Heart right ventricle (tissue), 16 donors: ENCODE data around the gene COG2. TPM values are rescaled to one million over a fixed set of nuclear protein-coding genes. Genes with fewer than 3 reads are reported as not detected.

Source experiments
- ATAC-seq, 8 donors: fragments of 200-7000 bp; cut with Tn5 transposase; one replicate each; pipeline ENCODE4 v1.9.1; 2020; ENCODE audit warnings: mild to moderate bottlenecking in 8 of 8, moderate library complexity in 8 of 8, moderate number of reproducible peaks in 1 of 8
- DNase-seq, 2 donors: peaks; one replicate each; pipeline ENCODE4 v3.0.0-alpha.2; 2020
- H3K27ac ChIP-seq, 10 donors: fragments of 200-600 bp; sonication (generic) in 2 of 10; one replicate each; pipeline versions ENCODE4 v1.5.0 to v1.8.0; 2020 to 2022; ENCODE audit warnings: mild to moderate bottlenecking in 3 of 10
- H3K27me3 ChIP-seq, 7 donors: fragments of 200-600 bp; one replicate each; pipeline ENCODE4 v1.8.0; 2021 to 2022; ENCODE audit warnings: mild to moderate bottlenecking in 2 of 7
- H3K36me3 ChIP-seq, 9 donors: fragments of 200-600 bp; sonication (generic) in 1 of 9; one replicate each; pipeline versions ENCODE4 v1.5.0 to v1.8.0; 2020 to 2022; ENCODE audit warnings: mild to moderate bottlenecking in 2 of 9
- H3K4me1 ChIP-seq, 9 donors: fragments of 200-600 bp; sonication (generic) in 1 of 9; one replicate each; pipeline versions ENCODE4 v1.5.0 to v1.8.0; 2020 to 2022; ENCODE audit warnings: mild to moderate bottlenecking in 4 of 9
- H3K4me3 ChIP-seq, 10 donors: fragments of 200-600 bp; sonication (generic) in 2 of 10; one replicate each; pipeline versions ENCODE4 v1.5.0 to v1.8.0; 2020 to 2022; ENCODE audit warnings: mild to moderate bottlenecking in 7 of 10, moderate library complexity in 2 of 10
- H3K9me3 ChIP-seq, 11 donors: fragments of 200-600 bp in 10 of 11; sonication (generic) in 2 of 11; one replicate each; pipeline versions ENCODE4 v1.5.0 to v1.8.0; 2013 to 2022; ENCODE audit warnings: mild to moderate bottlenecking in 2 of 11, control low read depth in 1 of 11, moderate library complexity in 1 of 11
- CTCF ChIP-seq, 9 donors: fragments of 200-600 bp; sonication (generic) in 2 of 9; IDR thresholded peaks; one replicate each; pipeline versions ENCODE4 v1.5.0 to v1.8.0; 2021 to 2022; ENCODE audit warnings: antibody characterized with exemption in 9 of 9, mild to moderate bottlenecking in 5 of 9, moderate library complexity in 1 of 9
- WGBS, 2 donors: extraction: QIAGEN DNeasy Blood & Tissue Kit; methylation state at CpG; one replicate each; pipeline ENCODE4 v1.1.7; 2013; ENCODE audit warnings: inconsistent platforms in 1 of 2; 5-methylcytosine and 5-hydroxymethylcytosine counted together
- intact Hi-C, 10 donors: fragments of 100-400 bp; cut with DNase I; formaldehyde crosslinking; loops; one replicate each; pipeline versions ENCODE4 v1.11.1 to v1.14.2; 2022
- polyA plus RNA-seq, 2 donors: library from polyadenylated mRNA; stranded (reverse); fragments of 200-250 nt; gene quantifications; one replicate each; pipeline ENCODE4 v1.2.3, GENCODE V29; 2013
- total RNA-seq, 10 donors: library from RNA; stranded (reverse); fragmentation: NEBNext Ultra II Directional in 3 of 10; extraction: Animal tissue kit (Norgen Biotek cat#: 25700) in 3 of 10; gene quantifications; one replicate each; pipeline versions ENCODE4 v1.2.1 to v1.2.4, GENCODE V29; 2021 to 2023
- donor health status: Arrhythmogenic right ventricular cardiomyopathy.
- donor health status: ischemic (EF 13 %, LVEDD 7.1; RV severe dilation, severe dysfunction).
- donor health status: healthy with polysubstance abuse.
- donor health status: DM: no; HTN: yes; CAD: no.
- donor health status: DM: no; HTN: no; CAD: no.
- donor health status: ischemic (EF 25% LVEDD 6.9; RV normal size, moderate dysfunction).
- donor health status: ischemic (EF 25% LVEDD 5.7; RV mildly dilated, moderate dysfunction).
- donor health status: healthy.
- donor health status: DM: yes; HTN: yes; CAD: no.
- donor health status: Ischemic cardiomyopathy.
- donor health status: ischemic (EF 35%, LVEDD 5.7; RV mildly dilated, moderate dysfunction).
- donor health status: nonischemic (EF 11% LVEDD 7.7; RV severe dilation, severe dysfunction).
- donor health status: DM: yes; HTN: yes; CAD: no.
- donor health status: PGD.
- donor health status: ischemic (EF 29% LVEDD 5.4; RV normal size, mild dysfunction).
- donor health status: nonischemic (EF 23%, LVEDD 6.1; RV moderate dilation, normal function).

The COG2 gene
- total and polyA plus RNA-seq, 12 donors: 7.5 to 36.5 (median 24.6) TPM

- no peak overlapping the region for H3K27ac ChIP-seq
- 98 to 100% methylated on average over 2 of the region's 2 CpGs for WGBS, 2 donors
- H3K9me3 ChIP-seq: peaks cover 0 to 7% (median 0%) of the 10 kb centered on the region in 11 donors
- no peaks in the 10 kb centered on the region for H3K4me1 ChIP-seq
- H3K27me3 ChIP-seq: no peaks in the 10 kb centered on the region
- no peak for TF ChIP-seq CTCF (IDR thresholded peaks at IDR 0.05)
- intact Hi-C loops: no loop called here
- DNase-seq (no peak), ATAC-seq (no peak)
- H3K4me3 ChIP-seq: no peak overlapping the region
- peaks cover 0 to 57% (median 19%) of the 10 kb centered on the region in 9 donors for H3K36me3 ChIP-seq
Observed at GRCh38 chr1:230658691-230659090, 16.4 kb downstream of the COG2 start.

GRCh38 chr1:230661976-230662375 lies 19.7 kb downstream of the COG2 start:
- H3K4me3 ChIP-seq: no peak overlapping the region
- H3K9me3 ChIP-seq: no peaks in the 10 kb centered on the region
- H3K4me1 ChIP-seq: no peaks in the 10 kb centered on the region
- no peaks in the 10 kb centered on the region for H3K27me3 ChIP-seq
- H3K36me3 ChIP-seq: peaks cover 0 to 90% (median 38%) of the 10 kb centered on the region in 9 donors
- intact Hi-C loops: no loop called here
- no peak overlapping the region for H3K27ac ChIP-seq
- ATAC-seq (no peak), DNase-seq (no peak)
- TF ChIP-seq CTCF (IDR thresholded peaks at IDR 0.05): no peak
- 87% methylated on average over 4 of the region's 4 CpGs for WGBS, 2 donors

- H3K4me1 ChIP-seq: no peaks in the 10 kb centered on the region
- H3K27me3 ChIP-seq: no peaks in the 10 kb centered on the region
- H3K9me3 ChIP-seq: no peaks in the 10 kb centered on the region
- TF ChIP-seq CTCF (IDR thresholded peaks at IDR 0.05): no peak
- no peak for DNase-seq
- H3K27ac ChIP-seq: no peak overlapping the region
- H3K4me3 ChIP-seq: no peak overlapping the region
- 90 to 96% methylated on average over 6 of the region's 6 CpGs for whole genome bisulfite sequencing, 2 donors
- ATAC-seq: no peak
- intact Hi-C loops: no loop called here
- peaks cover 0 to 100% (median 63%) of the 10 kb centered on the region in 9 donors for H3K36me3 ChIP-seq
Observed at GRCh38 chr1:230668227-230668626, 25.9 kb downstream of the COG2 start.

- peaks cover 0 to 100% (median 70%) of the 10 kb centered on the region in 9 donors for H3K36me3 ChIP-seq
- DNase-seq: no peak
Observed at GRCh38 chr1:230669543-230669942, 27.3 kb downstream of the COG2 start.

More at GRCh38 chr1:230669543-230669942, 27.3 kb downstream of the COG2 start:
- H3K4me1 ChIP-seq: no peaks in the 10 kb centered on the region
- H3K27ac ChIP-seq: no peak overlapping the region
- intact Hi-C loops: no loop called here
- ATAC-seq: no peak
- H3K27me3 ChIP-seq: no peaks in the 10 kb centered on the region
- H3K9me3 ChIP-seq: no peaks in the 10 kb centered on the region
- H3K4me3 ChIP-seq: no peak overlapping the region
- no peak for TF ChIP-seq CTCF (IDR thresholded peaks at IDR 0.05)
- WGBS, 2 donors: 94% methylated on average over 8 of the region's 8 CpGs
